ENCODE data around the gene GOLGA2. TPM values are rescaled to one million over a fixed set of nuclear protein-coding genes. Genes with fewer than 3 reads are reported as not detected.

GOLGA2 gene
- total and polyA plus RNA-seq, 2 donors (not counting 1 experiment from before 2014, with no cell fraction given) = 23.2 to 87.3 TPM

- ATAC-seq (ENCODE audit: low read depth) = no peak
- 100% methylated on average over 2 of the region's 4 CpGs for WGBS (ENCODE audit: insufficient coverage)
These were observed 18.3 kb upstream of the GOLGA2 start for GRCh38 chr9:128294142-128294541.

GRCh38 chr9:128293091-128293490 lies 17.3 kb upstream of the GOLGA2 start:
- Histone ChIP-seq H3K27me3 (replicated peaks in 1 of 4; ENCODE audit: control extremely low read depth in 1 of 4, control insufficient read depth in 3 of 4, insufficient read depth in 4 of 4, low read length in 3 of 4) (no peaks in the 10 kb centered on the region), H3K79me2 (ENCODE audit: control insufficient read depth, insufficient read depth, low read length) (no peaks in the 10 kb centered on the region), H2AFZ (ENCODE audit: insufficient read depth, low read depth, low read length, poor library complexity, severe bottlenecking) (no peak overlapping the region), H3K9me3 (ENCODE audit: control extremely low read depth in 1 of 3, control insufficient read depth in 2 of 3, insufficient read depth in 1 of 3, low read length in 2 of 3) (no peaks in the 10 kb centered on the region), H4K20me1 (ENCODE audit: control insufficient read depth, insufficient read depth, low read length, poor library complexity, severe bottlenecking) (no peaks in the 10 kb centered on the region), H3K9ac (ENCODE audit: low read length) (no peak overlapping the region), H3K36me3 (replicated peaks in 1 of 2; ENCODE audit: control extremely low read depth in 1 of 2, control insufficient read depth in 1 of 2, extremely low read depth in 1 of 2, insufficient read depth in 2 of 2, low read length in 1 of 2) (peaks cover 0 to 6% of the 10 kb centered on the region in 2 experiments), H3K4me2 (replicated peaks; ENCODE audit: low read depth, low read length, poor library complexity, severe bottlenecking) (no peak overlapping the region), H3K4me1 (ENCODE audit: control insufficient read depth in 2 of 2, insufficient read depth in 2 of 2, low read length in 2 of 2) (no peaks in the 10 kb centered on the region), H3K27ac (ENCODE audit: low read length in 2 of 2) (no peak overlapping the region), H3K4me3 (ENCODE audit: control extremely low read depth in 1 of 5, extremely low read depth in 1 of 5, insufficient read depth in 1 of 5, low read depth in 2 of 5, low read length in 4 of 5) (no peak overlapping the region)
- TF ChIP-seq EZH2 (IDR thresholded peaks at IDR 0.05; ENCODE audit: borderline replicate concordance, insufficient read depth, low read depth, low read length, poor library complexity, severe bottlenecking) (no peak), CTCF (IDR thresholded peaks at IDR 0.05) (no peak)
- H3K9me3 Mint-ChIP-seq (ENCODE audit: insufficient read depth) = no peaks in the 10 kb centered on the region
- no peaks in the 10 kb centered on the region for H3K27me3 Mint-ChIP-seq
- H3K4me3 Mint-ChIP-seq = no peak overlapping the region
- H3K27ac Mint-ChIP-seq = no peak overlapping the region
- 40% methylated on average over 3 of the region's 4 CpGs for WGBS (ENCODE audit: insufficient coverage)
- H3K4me1 Mint-ChIP-seq = no peaks in the 10 kb centered on the region
- CTCF ChIA-PET = interaction anchor here (1.2 kb wide), 1 partner anchor 64 kb away, joined by 3 read pairs; no protein-coding TSS in a partner anchor
- no peak for DNase-seq
- no peak for ATAC-seq (ENCODE audit: low read depth)
- intact Hi-C loops (cut with micrococcal nuclease) = loop anchor here (10.0 kb wide), 1 partner anchor 122 kb away; no protein-coding TSS in a partner anchor
- POLR2A ChIA-PET = no interaction called here

More at GRCh38 chr9:128294142-128294541, 18.3 kb upstream of the GOLGA2 start:
- no peaks in the 10 kb centered on the region for H3K27me3 ChIP-seq (replicated peaks in 1 of 4; ENCODE audit: control extremely low read depth in 1 of 4, control insufficient read depth in 3 of 4, insufficient read depth in 4 of 4, low read length in 3 of 4)
- H3K4me1 Mint-ChIP-seq = no peaks in the 10 kb centered on the region
- H3K79me2 ChIP-seq (ENCODE audit: control insufficient read depth, insufficient read depth, low read length) = no peaks in the 10 kb centered on the region
- H3K27ac Mint-ChIP-seq = no peak overlapping the region
- no peaks in the 10 kb centered on the region for H3K27me3 Mint-ChIP-seq
- H4K20me1 ChIP-seq (ENCODE audit: control insufficient read depth, insufficient read depth, low read length, poor library complexity, severe bottlenecking) = no peaks in the 10 kb centered on the region
- H3K9ac ChIP-seq (ENCODE audit: low read length) = no peak overlapping the region
- H3K36me3 ChIP-seq (replicated peaks in 1 of 2; ENCODE audit: control extremely low read depth in 1 of 2, control insufficient read depth in 1 of 2, extremely low read depth in 1 of 2, insufficient read depth in 2 of 2, low read length in 1 of 2) = peaks cover 0 to under 1% of the 10 kb centered on the region in 2 experiments
- no peaks in the 10 kb centered on the region for H3K9me3 ChIP-seq (ENCODE audit: control extremely low read depth in 1 of 3, control insufficient read depth in 2 of 3, insufficient read depth in 1 of 3, low read length in 2 of 3)
- H3K4me2 ChIP-seq (replicated peaks; ENCODE audit: low read depth, low read length, poor library complexity, severe bottlenecking) = no peak overlapping the region
- no peak overlapping the region for H3K4me3 Mint-ChIP-seq
- H2AFZ ChIP-seq (ENCODE audit: insufficient read depth, low read depth, low read length, poor library complexity, severe bottlenecking) = no peak overlapping the region
- H3K27ac ChIP-seq (ENCODE audit: low read length in 2 of 2) = no peak overlapping the region
- no peak for DNase-seq
- ChIA-PET POLR2A (no interaction called here), CTCF (interaction anchor here (1.3 to 1.5 kb wide), 2 partner anchors 61 to 77 kb away, joined by 3 to 4 read pairs; partner anchors contain the start of gene URM1)
- intact Hi-C loops (cut with micrococcal nuclease) = loop anchor here (10.0 kb wide), 1 partner anchor 121 kb away; no protein-coding TSS in a partner anchor
- no peak for TF ChIP-seq EZH2 (IDR thresholded peaks at IDR 0.05; ENCODE audit: borderline replicate concordance, insufficient read depth, low read depth, low read length, poor library complexity, severe bottlenecking)
- TF ChIP-seq CTCF (IDR thresholded peaks at IDR 0.05) = no peak
- H3K4me1 ChIP-seq (ENCODE audit: control insufficient read depth in 2 of 2, insufficient read depth in 2 of 2, low read length in 2 of 2) = no peaks in the 10 kb centered on the region
- H3K9me3 Mint-ChIP-seq (ENCODE audit: insufficient read depth) = no peaks in the 10 kb centered on the region
- no peak overlapping the region for H3K4me3 ChIP-seq (ENCODE audit: control extremely low read depth in 1 of 5, extremely low read depth in 1 of 5, insufficient read depth in 1 of 5, low read depth in 2 of 5, low read length in 4 of 5)
